Measurements from ENCODE around the gene RGS7. TPM values are rescaled to one million over a fixed set of nuclear protein-coding genes. Genes with fewer than 3 reads are reported as not detected.
"Not testable (repeated sequence)": the region's sequence is repeated elsewhere in the genome, so short reads cannot be mapped to it uniquely, and the experiment has no call there.

The RGS7 gene
- total RNA-seq, 2 experiments from 2014 or later = not detected

DNA sequence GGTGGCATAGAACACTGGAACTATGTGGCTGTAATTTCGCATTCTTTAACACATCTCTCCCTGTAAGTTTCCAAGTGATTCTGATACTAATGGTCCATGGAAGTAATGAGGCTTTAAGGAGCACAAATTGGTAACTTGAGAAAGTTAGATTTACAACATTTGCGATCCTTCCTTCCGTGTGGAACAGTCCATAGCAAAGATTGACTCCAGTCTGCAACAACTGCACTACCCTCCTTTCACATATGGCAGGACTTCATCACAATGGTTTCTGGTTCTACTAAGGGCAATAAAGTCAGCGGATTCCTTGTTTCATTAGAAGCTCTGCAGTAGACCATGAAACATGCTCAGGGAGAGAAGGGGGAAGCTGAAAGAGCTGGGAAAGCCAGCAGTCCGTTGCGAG lies 261.2 kb downstream of the RGS7 start:
- no TSS peak for BruUV-seq (replicated peaks)
- ChIA-PET POLR2A (interaction anchor here (1.1 kb wide), 1 partner anchor 10 kb away, joined by 3 read pairs; no protein-coding TSS in a partner anchor), CTCF (ENCODE audit: unreplicated experiment) (no interaction called here)
- Histone ChIP-seq H3K36me3 (ENCODE audit: insufficient read depth, low read length) (no peaks in the 10 kb centered on the region), H2AFZ (ENCODE audit: low read length) (no peak overlapping the region), H3K4me2 (ENCODE audit: low read length) (no peak overlapping the region), H3K4me1 (ENCODE audit: insufficient read depth, low read length, poor library complexity, severe bottlenecking) (no peaks in the 10 kb centered on the region), H4K20me1 (ENCODE audit: insufficient read depth, low read length) (no peaks in the 10 kb centered on the region), H3K27ac (ENCODE audit: low read depth, low read length, poor library complexity, severe bottlenecking) (no peak overlapping the region), H3K79me2 (ENCODE audit: insufficient read depth, low read depth, low read length) (no peaks in the 10 kb centered on the region), H3K9me3 (ENCODE audit: low read length) (no peaks in the 10 kb centered on the region), H3K4me3 (ENCODE audit: low read depth, low read length, poor library complexity, severe bottlenecking) (no peak overlapping the region), H3K9me2 (ENCODE audit: insufficient read depth, low read length) (no peaks in the 10 kb centered on the region)
- intact Hi-C loops (cut with micrococcal nuclease; ENCODE audit: unreplicated experiment) = no loop called here
- no peak for DNase-seq (ENCODE audit: low spot score)
- TF ChIP-seq EZH2phosphoT487 (IDR thresholded peaks at IDR 0.05; ENCODE audit: borderline replicate concordance, low read depth, low read length) = no peak
- TF ChIP-seq, protein P1, sequence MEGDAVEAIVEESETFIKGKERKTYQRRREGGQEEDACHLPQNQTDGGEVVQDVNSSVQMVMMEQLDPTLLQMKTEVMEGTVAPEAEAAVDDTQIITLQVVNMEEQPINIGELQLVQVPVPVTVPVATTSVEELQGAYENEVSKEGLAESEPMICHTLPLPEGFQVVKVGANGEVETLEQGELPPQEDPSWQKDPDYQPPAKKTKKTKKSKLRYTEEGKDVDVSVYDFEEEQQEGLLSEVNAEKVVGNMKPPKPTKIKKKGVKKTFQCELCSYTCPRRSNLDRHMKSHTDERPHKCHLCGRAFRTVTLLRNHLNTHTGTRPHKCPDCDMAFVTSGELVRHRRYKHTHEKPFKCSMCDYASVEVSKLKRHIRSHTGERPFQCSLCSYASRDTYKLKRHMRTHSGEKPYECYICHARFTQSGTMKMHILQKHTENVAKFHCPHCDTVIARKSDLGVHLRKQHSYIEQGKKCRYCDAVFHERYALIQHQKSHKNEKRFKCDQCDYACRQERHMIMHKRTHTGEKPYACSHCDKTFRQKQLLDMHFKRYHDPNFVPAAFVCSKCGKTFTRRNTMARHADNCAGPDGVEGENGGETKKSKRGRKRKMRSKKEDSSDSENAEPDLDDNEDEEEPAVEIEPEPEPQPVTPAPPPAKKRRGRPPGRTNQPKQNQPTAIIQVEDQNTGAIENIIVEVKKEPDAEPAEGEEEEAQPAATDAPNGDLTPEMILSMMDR (conservative IDR thresholded peaks at IDR 0.05; ENCODE audit: low read length) = no peak

DNA sequence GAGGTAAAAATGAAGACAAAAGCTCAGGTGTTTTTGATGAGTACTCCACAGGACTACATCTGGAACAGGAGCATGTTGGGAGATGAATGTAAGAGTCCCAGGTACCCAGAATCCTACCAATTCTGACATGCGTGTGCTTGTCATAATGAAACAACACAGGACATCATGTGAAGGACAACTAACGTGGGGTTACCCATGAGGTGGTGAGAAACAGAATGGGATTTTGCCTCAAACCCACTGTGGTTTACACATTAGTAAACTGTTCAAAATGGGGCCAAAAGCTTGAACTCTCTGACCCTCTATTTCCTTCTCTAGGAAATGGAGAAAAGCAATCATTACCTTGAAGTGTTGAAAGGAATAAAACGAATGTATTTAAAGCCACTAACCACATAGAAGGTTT lies 266.2 kb downstream of the RGS7 start:
- H3K4me1 ChIP-seq (ENCODE audit: insufficient read depth, low read length, poor library complexity, severe bottlenecking) = no peaks in the 10 kb centered on the region
- intact Hi-C loops (cut with micrococcal nuclease; ENCODE audit: unreplicated experiment) = no loop called here
- no TSS peak for BruUV-seq (replicated peaks)
- DNase-seq (ENCODE audit: low spot score) = no peak
- H3K36me3 ChIP-seq (ENCODE audit: insufficient read depth, low read length) = no peaks in the 10 kb centered on the region
- H3K4me3 ChIP-seq (ENCODE audit: low read depth, low read length, poor library complexity, severe bottlenecking) = no peak overlapping the region
- TF ChIP-seq, protein P1 (conservative IDR thresholded peaks at IDR 0.05; ENCODE audit: low read length) = no peak
- no peak for TF ChIP-seq EZH2phosphoT487 (IDR thresholded peaks at IDR 0.05; ENCODE audit: borderline replicate concordance, low read depth, low read length)
- H4K20me1 ChIP-seq (ENCODE audit: insufficient read depth, low read length) = no peaks in the 10 kb centered on the region
- H3K79me2 ChIP-seq (ENCODE audit: insufficient read depth, low read depth, low read length) = no peaks in the 10 kb centered on the region
- no peak overlapping the region for H3K27ac ChIP-seq (ENCODE audit: low read depth, low read length, poor library complexity, severe bottlenecking)
- ChIA-PET POLR2A (no interaction called here), CTCF (ENCODE audit: unreplicated experiment) (no interaction called here)
- H3K9me2 ChIP-seq (ENCODE audit: insufficient read depth, low read length) = no peaks in the 10 kb centered on the region
- H3K9me3 ChIP-seq (ENCODE audit: low read length) = no peaks in the 10 kb centered on the region
- no peak overlapping the region for H2AFZ ChIP-seq (ENCODE audit: low read length)
- H3K4me2 ChIP-seq (ENCODE audit: low read length) = no peak overlapping the region

DNA sequence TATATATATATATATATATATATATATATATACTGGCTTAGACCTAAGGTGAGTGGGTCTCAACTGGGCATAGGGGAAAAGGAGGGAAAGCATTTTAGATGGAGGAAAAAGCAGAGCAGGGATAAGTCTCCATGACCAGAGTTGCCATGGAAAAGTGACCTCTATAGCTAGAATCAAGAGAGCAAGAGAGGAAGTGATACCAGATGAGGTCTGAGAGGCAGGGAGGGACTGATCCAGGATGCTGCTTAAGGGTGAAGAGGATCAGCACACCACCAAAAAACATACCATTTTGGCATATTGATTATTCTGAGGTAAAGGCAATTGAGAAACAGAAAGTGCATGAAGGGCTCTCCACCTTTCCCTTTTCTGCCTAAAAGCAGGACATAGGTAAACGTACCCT lies 267.9 kb downstream of the RGS7 start:
- H2AFZ ChIP-seq (ENCODE audit: low read length); CTCF ChIA-PET (ENCODE audit: unreplicated experiment); H3K9me3 ChIP-seq (ENCODE audit: low read length); H3K4me3 ChIP-seq (ENCODE audit: low read depth, low read length, poor library complexity, severe bottlenecking); H3K4me1 ChIP-seq (ENCODE audit: insufficient read depth, low read length, poor library complexity, severe bottlenecking); H3K27ac ChIP-seq (ENCODE audit: low read depth, low read length, poor library complexity, severe bottlenecking); H3K9me2 ChIP-seq (ENCODE audit: insufficient read depth, low read length); H3K36me3 ChIP-seq (ENCODE audit: insufficient read depth, low read length); intact Hi-C loops (cut with micrococcal nuclease; ENCODE audit: unreplicated experiment); BruUV-seq (replicated peaks); POLR2A ChIA-PET; H3K79me2 ChIP-seq (ENCODE audit: insufficient read depth, low read depth, low read length); H4K20me1 ChIP-seq (ENCODE audit: insufficient read depth, low read length); H3K4me2 ChIP-seq (ENCODE audit: low read length); DNase-seq (ENCODE audit: low spot score): not testable (repeated sequence)

DNA sequence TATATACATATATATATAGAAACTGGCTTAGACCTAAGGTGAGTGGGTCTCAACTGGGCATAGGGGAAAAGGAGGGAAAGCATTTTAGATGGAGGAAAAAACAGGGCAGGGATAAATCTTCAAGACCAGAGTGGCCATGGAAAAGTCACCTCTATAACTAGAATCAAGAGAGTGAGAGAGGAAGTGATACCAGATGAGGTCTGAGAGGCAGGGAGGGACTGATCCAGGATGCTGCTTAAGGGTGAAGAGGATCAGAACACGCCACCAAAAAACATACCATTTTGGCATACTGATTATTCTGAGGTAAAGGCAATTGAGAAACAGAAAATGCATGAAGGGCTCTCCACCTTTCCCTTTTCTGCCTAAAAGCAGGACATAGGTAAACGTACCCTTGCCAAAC lies 268.9 kb downstream of the RGS7 start:
- POLR2A ChIA-PET; H3K4me3 ChIP-seq (ENCODE audit: low read depth, low read length, poor library complexity, severe bottlenecking); intact Hi-C loops (cut with micrococcal nuclease; ENCODE audit: unreplicated experiment); H3K9me2 ChIP-seq (ENCODE audit: insufficient read depth, low read length); DNase-seq (ENCODE audit: low spot score); H3K9me3 ChIP-seq (ENCODE audit: low read length); H2AFZ ChIP-seq (ENCODE audit: low read length); H3K4me2 ChIP-seq (ENCODE audit: low read length); H3K79me2 ChIP-seq (ENCODE audit: insufficient read depth, low read depth, low read length); H3K27ac ChIP-seq (ENCODE audit: low read depth, low read length, poor library complexity, severe bottlenecking); H3K4me1 ChIP-seq (ENCODE audit: insufficient read depth, low read length, poor library complexity, severe bottlenecking); H4K20me1 ChIP-seq (ENCODE audit: insufficient read depth, low read length); BruUV-seq (replicated peaks); H3K36me3 ChIP-seq (ENCODE audit: insufficient read depth, low read length); CTCF ChIA-PET (ENCODE audit: unreplicated experiment): not testable (repeated sequence)
